Measurements from ENCODE around the gene LSAMP.

Gene LSAMP

GRCh38 chr3:116299646-116300081 is 145.6 kb downstream of the LSAMP start:
- TF ChIP-seq CTCF (IDR thresholded peaks at IDR 0.05; ENCODE audit: extremely low read depth, missing control alignments) = no peak

GRCh38 chr3:116298151-116298550 is 147.1 kb downstream of the LSAMP start:
- DNase-seq (ENCODE audit: low spot score) = no peak
- TF ChIP-seq CTCF (IDR thresholded peaks at IDR 0.05; ENCODE audit: extremely low read depth, missing control alignments) = no peak

More at GRCh38 chr3:116299646-116300081, 145.6 kb downstream of the LSAMP start:
- DNase-seq (ENCODE audit: low spot score) = peak; percentile 7

GRCh38 chr3:116291141-116291540 is 154.1 kb downstream of the LSAMP start:
- TF ChIP-seq CTCF (IDR thresholded peaks at IDR 0.05; ENCODE audit: extremely low read depth, missing control alignments) = no peak
- no peak for DNase-seq (ENCODE audit: low spot score)

GRCh38 chr3:116288485-116288884 is 156.8 kb downstream of the LSAMP start:
- no peak for DNase-seq (ENCODE audit: low spot score)
- TF ChIP-seq CTCF (IDR thresholded peaks at IDR 0.05; ENCODE audit: extremely low read depth, missing control alignments) = no peak

- no peak for DNase-seq (ENCODE audit: low spot score)
- TF ChIP-seq CTCF (IDR thresholded peaks at IDR 0.05; ENCODE audit: extremely low read depth, missing control alignments) = no peak
Measured at GRCh38 chr3:116285781-116286421, 159.4 kb downstream of the LSAMP start.

GRCh38 chr3:116281313-116282143 is 163.8 kb downstream of the LSAMP start:
- no peak for DNase-seq (ENCODE audit: low spot score)
- no peak for TF ChIP-seq CTCF (IDR thresholded peaks at IDR 0.05; ENCODE audit: extremely low read depth, missing control alignments)

GRCh38 chr3:116280130-116280740 is 165.1 kb downstream of the LSAMP start:
- TF ChIP-seq CTCF (IDR thresholded peaks at IDR 0.05; ENCODE audit: extremely low read depth, missing control alignments) = no peak
- no peak for DNase-seq (ENCODE audit: low spot score)

All from GM20000 (cell line).